Measurements from ENCODE around the gene SPAG8.

SPAG8 gene, protein sequence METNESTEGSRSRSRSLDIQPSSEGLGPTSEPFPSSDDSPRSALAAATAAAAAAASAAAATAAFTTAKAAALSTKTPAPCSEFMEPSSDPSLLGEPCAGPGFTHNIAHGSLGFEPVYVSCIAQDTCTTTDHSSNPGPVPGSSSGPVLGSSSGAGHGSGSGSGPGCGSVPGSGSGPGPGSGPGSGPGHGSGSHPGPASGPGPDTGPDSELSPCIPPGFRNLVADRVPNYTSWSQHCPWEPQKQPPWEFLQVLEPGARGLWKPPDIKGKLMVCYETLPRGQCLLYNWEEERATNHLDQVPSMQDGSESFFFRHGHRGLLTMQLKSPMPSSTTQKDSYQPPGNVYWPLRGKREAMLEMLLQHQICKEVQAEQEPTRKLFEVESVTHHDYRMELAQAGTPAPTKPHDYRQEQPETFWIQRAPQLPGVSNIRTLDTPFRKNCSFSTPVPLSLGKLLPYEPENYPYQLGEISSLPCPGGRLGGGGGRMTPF

DNA sequence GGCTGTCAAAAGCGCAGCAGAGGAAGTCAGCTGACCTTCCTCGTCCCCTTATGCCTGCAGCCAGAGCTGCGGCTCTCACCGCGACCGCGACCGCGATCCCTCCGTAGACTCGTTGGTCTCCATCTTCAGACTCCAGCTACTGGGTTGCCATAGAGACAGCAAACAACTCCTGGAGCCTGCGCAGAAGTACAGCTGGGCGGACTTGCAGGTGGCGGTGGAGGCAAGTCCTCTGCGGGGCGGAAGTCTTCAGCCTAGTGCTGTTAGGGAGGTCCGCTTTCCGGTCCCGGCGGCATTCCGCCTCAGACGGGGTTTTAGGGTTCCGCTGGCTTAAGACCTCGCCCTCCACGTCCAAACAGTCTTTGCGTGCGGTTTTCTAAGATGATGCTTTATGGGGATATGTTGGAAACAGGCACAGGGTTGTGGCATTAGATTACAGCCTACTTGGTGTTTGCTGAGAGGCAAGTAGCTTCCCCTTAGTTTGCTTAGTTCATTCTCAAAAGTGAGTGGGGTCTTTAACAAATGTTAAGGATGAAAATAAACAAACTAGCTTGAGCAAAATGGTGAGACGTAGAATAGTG is at the start of gene SPAG8:
Gene SPAG8, minus strand, starts transcription at position 238 of the 578 bp plus-strand sequence. Its CDS starts 115 bp downstream, at position 123.
- DNase-seq = peak; percentile 81

DNA sequence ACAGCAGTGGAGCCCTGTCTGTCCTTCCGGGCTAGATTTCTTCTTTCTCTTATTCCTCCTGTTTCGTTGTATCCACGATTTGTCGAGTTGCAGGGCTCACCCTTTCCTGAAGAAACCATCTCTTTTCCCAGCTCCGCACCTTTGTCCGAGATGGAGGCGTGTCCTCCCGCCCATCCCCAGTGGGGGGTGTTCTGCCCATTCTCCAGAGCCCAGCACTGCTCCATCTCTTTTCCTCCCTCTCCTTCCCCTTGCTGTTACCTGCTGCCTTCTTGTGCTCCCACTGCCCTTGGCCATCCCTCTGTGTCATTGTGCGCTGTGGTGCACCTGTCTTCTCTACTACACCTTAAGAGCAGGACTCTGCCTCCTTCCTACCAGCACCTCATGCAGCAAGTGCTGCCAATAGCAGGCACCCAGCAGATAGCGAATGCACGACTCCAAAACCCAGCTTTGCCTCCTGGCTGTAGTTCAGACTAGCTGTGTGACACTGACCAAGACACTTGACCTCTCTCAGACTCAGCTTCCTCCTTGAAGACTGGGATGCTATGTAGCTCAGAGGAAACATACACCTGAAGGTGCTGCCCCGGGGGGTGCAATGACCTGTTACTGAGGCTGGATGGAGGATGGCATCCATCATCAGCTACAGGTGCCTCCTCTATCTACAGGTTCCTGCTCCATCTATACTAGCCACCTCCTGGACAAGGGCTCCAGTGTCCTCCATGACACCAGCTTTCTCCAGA is 49.3 kb upstream of the SPAG8 start:
- DNase-seq = no peak

DNA sequence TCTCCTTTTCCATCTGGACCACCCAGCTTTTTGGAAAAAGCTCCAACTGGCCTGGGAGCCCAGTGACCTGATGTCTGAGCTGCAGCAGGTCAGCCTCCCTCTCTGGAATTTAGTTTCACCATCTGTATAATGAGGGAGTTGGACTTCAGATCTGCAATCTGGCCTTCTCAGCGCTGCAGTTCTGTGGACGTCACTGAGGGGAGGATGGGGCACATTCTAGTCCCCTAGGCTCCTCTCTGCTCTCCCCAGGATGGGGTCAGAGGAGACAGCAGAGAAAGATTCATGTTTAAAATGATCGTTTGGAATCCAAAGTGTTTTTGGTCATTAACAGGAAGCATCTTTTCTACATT is 47.9 kb upstream of the SPAG8 start:
- no peak for DNase-seq

DNA sequence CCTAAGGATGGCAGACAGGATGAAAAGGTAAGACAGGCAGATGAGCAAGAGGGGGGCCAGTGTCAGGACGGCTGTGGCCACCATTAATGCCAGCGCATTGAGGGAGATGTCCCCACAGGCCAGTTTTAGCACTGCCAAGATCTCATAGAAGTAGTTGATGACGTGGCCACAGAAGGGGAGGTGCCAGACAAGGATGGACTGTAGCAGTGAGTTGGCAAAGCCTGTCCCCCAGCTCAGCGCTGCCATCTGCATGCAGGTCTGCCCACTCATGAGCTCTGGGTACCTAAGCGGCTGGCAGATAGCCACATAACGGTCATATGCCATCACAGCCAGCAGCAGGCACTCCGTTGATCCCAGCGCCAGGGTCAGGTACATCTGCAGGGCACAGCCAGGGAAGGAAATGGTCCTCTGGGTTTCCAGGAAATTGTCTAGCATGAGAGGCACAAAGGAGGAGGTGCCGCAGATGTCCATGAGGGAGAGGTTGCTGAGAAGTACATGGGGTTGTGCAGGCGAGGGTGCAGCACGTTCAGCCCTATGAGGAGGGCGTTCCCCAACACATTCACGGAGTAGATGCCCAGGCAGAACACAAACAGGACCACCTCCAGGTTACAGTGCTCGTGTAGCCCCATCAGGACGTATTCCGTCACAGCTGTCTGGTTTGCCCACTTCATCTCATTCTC is 47.4 kb upstream of the SPAG8 start:
- DNase-seq = peak; percentile 16

DNA sequence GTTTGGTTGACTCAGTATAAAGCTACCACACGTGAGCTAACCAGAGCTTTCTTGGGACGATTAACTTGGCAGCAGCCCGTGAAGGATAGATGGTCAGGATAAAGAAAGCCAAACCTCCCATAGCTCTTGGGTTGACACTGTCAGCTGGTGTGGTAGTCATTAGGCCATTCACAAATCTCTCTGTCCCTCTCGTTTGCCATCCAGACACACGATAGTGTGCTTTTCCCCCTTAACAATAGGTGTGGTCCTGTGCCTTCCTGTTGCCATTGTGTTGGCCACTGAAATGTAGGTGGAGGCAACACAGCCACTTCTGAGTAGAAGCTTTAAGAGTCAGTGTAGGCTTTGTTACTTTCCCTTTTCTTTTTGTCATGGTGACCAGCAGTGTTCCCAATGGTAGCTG is 46.4 kb upstream of the SPAG8 start:
- DNase-seq = no peak

DNA sequence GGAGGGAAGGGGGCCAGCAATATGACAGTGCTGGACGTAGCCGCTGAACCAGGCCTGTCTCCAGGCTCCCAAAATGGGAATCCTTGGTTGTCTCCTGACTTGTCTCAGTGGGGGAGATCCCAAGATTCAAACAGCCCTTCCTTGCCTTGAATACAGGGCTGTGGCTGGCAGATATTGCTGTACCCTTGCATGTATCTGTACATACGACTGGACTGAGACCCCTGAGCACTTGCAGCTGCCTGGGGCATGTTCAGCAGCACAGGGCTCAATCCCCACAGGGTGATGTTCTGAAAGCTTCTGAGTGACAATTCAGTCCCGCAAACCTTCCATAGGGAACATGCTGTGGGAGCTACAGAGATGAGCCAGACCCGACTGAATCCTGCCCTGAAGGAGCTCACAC is 44.8 kb upstream of the SPAG8 start:
- no peak for DNase-seq

DNA sequence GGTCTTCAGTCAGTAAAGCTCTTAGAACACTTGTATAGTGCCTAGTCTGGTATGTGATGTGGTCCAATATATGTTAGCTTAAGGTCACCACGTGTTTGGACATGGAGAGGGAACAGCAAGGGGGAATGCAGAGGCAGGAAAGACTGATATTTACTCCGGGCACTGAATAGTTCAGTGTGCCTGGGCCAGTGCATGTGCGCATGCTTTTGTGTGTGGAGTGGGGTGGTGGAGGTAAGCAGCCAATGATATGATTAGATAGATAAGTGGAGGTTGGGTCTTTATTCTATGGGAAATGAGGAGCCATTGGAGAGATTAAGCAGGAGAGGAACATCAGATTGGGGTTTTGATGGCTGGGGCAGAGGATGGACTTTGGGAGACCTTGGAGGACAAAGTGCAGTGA is 44.1 kb upstream of the SPAG8 start:
- DNase-seq = no peak

DNA sequence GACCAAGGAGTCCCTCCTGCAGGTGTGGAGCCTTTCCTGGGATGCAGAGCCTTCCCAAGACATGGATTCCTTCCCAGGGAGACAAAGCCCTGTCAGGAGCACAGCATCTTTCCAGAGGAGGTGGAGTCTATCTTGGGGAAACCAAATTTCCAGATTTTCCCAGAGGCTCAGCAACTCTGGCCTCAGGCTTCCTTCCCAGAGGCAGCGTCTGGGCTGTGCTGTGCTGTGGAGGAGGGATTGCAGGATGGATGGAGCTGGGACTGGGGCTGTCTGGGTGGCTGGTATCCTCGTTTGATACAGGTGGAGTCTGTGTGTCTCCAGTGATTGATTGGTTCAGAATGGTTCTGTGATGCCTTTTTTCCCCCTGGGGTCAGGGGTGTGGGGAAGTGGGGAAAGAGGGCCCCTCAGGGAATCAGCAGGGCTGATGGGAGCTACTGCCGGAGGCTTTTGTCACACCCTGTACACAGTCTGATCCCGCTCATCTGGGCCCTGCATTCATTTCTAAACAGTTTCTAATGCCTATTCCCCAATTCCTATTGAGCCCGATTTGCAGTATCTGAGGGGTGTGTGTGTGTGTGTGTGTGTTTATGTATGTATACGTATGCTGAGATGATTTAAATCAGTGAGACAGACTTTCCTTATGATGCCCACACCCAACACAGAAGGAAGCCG is 42.2 kb upstream of the SPAG8 start:
- DNase-seq = no peak

DNA sequence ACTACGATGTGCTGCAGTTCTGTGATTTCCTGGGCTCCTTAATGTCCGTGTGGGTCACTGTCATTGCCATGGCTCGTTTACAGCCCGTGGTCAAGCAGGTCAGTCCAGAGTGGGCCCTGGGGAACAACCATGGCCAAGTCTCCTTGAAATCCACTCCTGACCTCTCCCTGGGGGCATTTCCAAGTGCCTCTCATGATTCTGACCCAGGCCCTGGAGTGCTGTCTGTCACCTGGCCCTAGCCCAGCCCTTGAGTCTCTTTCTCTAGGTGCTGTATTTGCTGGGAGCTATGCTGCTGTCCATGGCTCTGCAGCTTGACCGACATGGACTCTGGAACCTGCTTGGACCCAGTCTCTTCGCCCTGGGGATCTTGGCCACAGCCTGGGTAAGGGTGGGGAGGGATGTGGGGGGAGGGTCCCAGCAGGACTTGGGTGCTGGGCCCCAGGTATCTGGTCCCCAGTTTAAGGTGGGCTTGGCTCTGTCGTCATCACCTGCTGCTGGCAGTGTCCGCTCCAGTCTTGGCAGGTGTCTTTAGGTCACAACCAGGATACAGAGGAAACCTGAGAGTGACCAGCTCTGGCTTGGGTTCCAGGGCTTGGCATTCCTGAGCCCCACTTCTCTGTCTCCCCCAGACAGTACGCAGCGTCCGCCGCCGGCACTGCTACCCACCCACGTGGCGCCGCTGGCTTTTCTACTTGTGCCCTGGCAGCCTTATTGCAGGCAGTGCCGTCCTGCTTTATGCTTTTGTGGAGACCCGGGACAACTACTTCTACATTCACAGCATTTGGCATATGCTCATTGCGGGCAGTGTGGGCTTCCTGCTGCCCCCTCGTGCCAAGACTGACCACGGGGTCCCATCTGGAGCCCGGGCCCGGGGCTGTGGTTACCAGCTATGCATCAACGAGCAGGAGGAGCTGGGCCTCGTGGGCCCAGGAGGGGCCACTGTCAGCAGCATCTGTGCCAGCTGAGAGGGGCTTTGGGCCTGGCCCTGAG is 41.1 kb upstream of the SPAG8 start:
- DNase-seq = no peak

DNA sequence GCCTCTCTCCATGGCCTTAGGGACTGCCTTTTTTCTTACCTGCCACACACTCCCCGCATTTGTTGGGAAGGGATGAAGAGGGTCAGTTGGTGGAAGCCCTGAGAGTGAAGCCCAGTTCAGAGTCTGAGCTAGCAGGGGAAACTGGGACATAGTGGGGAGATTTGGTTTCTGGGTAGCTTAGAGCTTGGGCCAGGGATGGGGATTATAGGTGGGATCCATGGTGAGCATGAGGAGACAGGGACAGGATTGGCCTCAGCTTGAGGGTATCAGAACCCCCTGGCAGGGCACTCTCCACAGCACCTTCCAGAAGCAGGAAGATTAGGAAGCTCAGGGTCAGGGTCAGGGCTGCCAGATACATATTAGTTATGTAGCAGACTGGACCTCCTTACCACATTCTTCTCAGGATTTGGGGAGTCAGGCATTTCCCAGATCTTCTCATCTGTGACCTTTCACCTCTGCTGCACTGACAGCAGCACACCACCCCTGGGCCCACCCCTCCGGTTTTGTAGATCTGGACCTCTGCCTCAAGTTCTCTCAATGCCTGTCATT is 40.3 kb upstream of the SPAG8 start:
- no peak for DNase-seq

DNA sequence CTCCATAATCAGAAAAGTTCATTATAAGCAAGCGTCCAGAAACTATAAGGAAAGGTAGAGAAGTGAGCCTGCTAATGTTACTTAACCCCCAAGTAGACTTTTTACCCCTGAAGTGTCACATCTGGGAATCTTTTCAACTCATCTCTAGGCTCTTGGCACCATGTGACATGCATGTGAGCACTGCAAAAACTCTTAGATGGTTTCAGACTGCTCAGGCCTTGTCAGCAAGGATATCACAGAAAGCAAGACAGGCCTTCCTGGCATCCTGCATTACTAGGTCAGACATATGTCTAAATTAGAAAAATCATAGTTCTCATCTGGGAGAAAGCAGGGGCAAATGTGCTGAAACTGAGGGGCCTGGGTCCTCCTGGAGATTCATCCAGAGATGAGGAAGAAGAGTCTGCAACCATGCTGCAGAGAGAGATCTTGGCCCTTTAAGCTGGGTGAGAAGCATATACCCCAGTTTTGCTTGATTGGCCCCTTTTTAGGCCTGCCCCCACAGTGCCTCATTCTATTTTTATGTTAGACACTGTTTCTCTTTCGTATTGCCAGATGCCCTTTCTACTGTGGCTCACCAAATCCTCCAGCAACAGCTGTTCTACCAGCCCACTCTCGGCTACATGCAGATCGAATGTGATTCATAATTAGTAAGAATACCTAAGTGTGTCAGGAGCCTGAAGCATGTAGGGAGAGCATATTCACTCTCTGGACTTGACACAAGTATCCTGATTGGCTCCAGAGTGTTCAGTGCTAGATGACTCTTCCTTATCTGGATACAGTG is 35.9 kb upstream of the SPAG8 start:
- DNase-seq = peak; percentile 55

DNA sequence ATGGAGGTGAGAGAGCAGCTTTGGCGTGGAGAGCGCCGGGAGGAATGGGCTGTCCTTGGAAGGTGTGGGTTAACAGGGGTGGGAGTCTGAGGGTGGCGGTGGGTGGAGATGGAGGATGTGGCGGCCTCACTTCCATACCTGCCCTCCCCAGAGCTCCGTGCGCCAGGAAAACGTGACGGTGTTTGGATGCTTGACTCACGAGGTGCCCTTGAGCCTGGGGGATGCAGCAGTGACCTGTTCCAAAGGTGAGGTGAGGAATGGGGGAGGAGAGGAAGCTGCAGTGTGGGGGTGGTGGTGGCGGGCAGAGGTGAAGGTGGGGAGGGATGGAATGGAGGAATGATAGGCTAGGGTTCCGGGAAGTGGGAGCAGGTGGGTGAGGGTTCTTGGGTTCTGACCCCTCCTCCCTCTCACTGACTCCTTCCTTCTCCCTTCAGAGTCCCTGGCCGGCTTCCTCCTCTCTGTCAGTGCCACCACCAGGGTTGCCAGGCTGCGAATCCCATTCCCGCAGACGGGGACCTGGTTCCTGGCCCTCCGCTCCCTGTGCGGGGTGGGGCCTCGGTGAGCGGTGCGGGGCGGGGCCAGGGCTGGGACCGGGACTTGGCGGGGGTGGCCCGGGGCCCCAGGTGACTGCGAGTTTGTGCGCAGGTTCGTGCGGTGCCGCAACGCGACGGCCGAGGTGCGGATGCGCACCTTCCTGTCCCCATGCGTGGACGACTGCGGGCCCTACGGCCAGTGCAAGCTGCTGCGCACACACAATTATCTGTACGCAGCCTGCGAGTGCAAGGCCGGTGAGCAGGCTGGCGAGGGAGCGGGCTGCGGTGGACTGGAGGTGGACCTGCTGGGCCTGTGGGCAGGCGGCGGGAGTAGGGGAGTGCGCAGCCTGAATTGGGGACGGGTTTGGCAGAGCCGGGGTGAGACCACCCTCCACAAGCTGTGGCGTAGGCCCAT is 34.0 kb upstream of the SPAG8 start:
- no peak for DNase-seq

DNA sequence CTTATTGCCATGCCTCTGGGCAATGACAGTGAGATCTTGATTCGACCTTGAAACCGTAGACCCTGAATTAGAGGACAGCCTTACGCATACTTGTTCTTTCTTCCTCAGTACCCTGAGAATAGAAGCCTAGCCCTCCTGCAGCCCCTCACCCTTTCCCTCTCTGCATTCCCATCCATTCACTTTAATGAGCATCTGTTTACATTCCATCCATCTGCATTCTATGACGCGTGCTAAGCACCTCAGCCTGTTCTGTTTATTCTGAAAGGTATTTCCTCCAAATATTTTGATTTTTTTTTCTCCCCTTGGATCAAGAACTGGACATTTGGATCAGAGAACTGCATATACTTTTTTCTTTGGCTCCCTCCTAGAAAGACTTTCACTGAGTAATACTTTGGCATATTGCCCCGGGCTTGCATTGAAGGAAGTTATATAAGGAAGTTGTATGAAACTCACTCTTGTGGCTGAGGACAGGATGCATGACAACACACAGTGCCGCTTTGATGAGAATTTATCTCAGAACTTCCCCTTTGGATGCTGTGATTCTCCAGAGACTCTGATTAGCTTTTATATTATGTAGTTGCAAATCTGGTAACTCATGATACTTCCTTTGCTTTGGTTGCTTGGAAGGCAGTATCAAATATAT is 32.7 kb upstream of the SPAG8 start:
- no peak for DNase-seq

DNA sequence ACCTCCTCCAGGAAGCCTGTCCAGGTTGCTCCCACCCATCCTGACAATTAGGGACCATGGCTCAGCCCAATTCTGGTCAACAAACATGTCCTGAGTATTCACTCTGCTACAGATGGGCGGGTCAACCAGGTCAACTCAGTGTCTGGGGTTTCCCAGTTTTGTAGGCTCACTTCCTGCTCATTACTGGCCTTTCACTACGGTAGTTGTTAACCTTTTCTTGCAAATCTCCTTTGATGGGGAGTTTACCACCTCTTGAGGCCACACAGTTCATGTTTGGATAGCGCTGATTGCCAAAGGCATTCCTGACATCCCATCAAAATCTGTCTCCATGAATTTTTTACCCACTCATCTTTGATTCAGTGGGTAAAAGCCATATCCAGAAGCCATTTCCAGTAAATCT is 30.7 kb upstream of the SPAG8 start:
- no peak for DNase-seq

DNA sequence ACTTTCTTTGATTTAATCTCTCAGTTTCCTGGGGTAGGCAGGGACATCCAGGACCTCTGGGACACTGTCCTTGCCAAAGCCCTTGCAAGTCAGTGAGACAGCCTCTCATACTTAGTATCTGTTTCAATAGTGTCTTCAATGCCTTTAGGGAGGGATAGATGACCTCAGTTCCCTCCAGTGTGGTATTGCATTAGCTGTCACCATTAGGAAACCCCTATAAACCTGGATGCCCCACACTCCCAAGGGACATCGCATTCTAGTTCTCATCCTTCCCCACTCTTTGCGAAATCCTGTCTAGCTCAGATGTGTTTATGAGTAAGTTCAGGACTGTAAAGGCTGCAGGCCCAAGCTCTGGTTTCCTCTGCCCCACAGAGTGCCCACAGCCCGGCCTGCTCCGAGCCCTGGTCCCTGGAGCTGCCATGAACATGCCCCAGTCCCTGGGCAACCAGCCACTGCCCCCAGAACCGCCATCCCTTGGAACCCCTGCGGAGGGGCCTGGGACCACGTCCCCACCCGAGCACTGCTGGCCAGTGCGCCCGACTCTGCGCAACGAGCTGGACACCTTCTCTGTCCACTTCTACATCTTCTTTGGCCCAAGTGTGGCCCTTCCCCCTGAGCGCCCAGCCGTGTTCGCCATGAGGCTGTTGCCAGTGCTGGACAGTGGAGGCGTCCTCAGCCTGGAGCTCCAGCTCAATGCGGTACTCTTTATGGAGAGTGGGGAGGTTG is 30.1 kb upstream of the SPAG8 start:
- no peak for DNase-seq

DNA sequence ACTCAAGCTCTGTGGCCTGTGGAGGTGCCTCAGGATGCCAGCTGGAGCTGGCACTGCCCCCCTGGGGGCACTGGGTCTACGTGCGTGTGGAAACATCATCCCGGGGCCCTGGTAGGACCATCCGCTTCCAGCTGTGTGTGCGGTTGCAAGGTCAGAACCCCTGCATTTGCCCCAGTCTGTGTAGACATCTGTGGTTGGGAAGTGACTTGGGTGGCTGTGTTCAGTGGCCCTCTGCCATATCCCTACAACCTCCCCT is 29.5 kb upstream of the SPAG8 start:
- DNase-seq = no peak

DNA sequence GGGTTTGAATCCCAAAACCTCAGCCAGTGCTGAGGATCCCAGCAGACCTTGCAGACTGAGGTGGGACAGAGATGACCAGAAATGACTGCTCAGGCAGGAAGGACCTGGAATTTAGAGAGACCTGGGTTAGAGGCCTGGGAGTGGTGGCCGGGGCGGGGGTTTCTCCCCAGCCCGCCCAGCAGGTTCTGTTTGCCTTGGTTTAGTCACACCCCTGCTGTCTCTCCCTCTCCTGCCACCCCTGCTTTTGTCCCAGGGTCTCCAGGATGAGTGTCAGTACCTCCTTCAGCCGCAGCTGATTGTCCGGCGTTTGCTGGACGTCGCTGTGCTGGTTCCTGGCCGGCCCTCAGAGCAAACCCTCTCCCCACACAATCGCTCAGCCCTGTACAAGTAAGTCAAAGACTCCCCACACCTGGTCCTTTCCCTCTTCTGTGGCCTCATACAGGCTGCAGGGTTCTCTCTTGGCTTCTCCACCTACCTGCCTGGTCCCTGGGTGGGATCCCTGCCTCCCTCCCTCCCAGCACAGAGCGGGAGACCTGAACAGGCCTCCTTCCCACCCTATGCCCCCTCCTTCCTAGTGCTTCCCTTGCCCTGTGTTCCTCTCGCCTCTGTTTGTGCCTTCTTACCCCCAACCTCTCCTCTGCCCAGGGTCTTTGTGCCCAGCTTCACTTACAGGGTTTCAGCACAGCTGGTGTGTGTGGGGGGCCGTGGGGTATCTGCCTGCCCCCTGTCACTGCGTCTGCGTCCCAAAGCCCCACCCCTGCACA is 29.0 kb upstream of the SPAG8 start:
- no peak for DNase-seq

Data from NCI-H524 treated with DMSO at 0.1 percent for 48 hours (cell line).